Stimulated activated CD4-positive, alpha-beta T cell treated with anti-CD3 and anti-CD28 coated beads, TNF-alpha, amount 100 ng/mL, for 4 hours (primary cell): ENCODE data around the gene CCDC6.
A peak's percentile ranks its signal among the peaks of the same experiment; 100 is the strongest.
"Not testable (repeated sequence)": the region's sequence is repeated elsewhere in the genome, so short reads cannot be mapped to it uniquely, and the experiment has no call there.

Experiments
- DNase-seq, 3 experiments: peaks; one replicate each; pipeline ENCODE4 v3.0.0-alpha.2; 2020; ENCODE audit warnings: low read depth in 3 of 3

The CCDC6 gene

DNA sequence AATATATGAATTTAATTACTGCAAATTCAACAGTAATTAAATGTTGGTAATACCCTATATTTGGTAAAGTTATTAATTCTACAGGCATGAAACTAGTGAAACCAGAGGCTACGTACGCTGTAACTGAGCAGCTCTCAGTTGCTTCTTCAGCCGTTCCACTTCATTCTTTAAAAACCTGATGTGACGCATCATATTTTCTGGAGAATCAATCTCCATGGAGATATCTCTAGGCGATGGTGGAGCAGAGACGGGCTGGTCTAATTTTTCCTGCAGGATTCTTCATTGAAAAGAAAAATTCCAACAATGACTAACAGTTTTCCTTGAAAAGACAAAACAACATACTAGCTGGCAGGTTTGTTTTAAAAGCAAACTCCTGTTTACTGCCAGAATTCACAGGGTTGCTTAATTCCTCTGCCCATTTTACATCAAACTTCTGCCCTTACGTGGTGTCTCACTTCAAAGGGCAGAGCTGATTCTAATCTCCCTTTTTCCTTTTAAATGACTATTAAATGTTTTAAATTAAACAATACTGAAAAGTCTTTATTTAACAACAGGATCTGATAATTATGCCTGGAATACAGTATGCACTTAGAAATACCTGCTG is 93.7 kb downstream of the CCDC6 start:
- DNase-seq, result no peak

- no peak for DNase-seq
Measured at GRCh38 chr10:59809644-59809974, 96.7 kb downstream of the CCDC6 start.

GRCh38 chr10:59808896-59809643 is 97.3 kb downstream of the CCDC6 start:
- DNase-seq, result peak; percentile 28 to 50 (median 46)

GRCh38 chr10:59807629-59808620 is 98.4 kb downstream of the CCDC6 start:
- no peak for DNase-seq

- no peak for DNase-seq
Measured at GRCh38 chr10:59805014-59805413, 101.3 kb downstream of the CCDC6 start.

DNA sequence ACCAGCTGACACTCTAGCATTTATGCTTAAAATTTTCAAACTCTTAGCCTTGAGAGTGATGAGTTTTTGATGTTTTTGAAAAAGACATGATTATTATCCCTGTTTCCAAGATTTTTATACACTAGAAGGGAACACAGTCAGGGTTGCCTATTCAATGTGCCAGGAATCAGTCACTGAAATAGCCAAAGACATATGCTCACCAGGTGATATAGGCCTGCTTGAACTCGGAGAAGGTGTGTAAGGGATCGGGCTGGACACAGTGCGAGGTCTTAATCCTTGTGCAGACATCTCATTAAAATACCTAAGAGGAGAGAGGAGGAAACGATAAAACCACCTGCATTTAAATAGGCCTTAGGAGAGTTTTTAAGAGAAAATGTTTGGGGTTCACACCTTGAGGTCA is 102.1 kb downstream of the CCDC6 start:
- no peak for DNase-seq

DNA sequence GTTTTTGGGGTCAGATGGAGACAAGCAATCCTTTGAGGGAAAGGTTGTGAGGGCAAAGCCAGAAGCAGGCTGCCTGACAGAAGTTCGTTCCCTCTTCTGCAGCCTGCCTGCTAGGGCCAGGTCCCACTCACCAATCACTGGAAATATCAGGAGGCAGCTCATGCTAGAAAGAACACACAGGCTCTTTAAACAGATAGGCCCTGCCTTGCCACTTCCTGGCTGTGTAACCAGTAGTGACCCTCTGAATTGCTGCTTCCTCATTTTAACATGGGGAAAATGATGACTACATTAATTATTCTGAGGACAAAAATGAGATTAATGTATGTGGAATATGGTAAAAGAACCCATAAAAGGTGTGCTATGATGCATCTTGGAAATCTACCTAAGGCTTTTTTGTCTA is 102.6 kb downstream of the CCDC6 start:
- no peak for DNase-seq

DNA sequence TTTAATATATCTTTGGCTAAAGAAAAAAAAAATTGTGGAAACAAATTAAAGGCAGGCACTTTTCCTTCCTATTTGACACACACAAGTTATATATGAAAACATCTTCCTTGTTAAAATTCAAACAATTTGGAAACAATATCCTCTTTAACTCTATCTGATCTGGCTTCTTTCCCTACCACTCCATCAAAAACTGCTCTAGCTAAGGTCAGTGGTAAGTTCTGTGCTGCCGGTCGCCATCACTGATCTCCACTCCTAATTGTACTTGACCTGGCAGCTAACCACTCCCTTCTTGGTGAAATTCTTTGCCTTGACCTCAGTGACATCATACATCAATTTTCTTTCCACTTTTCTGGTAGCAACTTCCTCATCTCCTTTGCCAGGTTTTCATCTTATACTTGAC is 105.2 kb downstream of the CCDC6 start:
- DNase-seq, result no peak

- no peak for DNase-seq
Measured at GRCh38 chr10:59799421-59799820, 106.9 kb downstream of the CCDC6 start.

DNA sequence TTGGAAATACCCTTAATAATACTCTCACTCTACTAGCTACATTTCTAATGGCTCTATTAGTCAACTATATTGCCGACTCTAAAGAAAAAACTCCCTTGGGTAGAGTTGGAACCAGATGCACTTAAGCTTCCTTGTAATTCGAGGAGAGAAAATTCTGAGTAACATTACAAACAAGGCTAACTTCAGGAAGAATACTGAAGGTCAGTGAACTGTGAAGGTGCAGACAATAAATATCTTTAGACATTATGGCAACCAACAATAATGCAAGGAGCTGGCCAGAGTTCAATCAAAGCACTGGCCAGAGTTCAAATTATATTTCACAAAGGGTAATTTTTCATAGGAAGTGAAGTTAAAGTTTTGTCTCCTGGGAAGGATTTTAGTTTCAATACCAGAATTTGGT is 112.4 kb downstream of the CCDC6 start:
- DNase-seq, result no peak

DNA sequence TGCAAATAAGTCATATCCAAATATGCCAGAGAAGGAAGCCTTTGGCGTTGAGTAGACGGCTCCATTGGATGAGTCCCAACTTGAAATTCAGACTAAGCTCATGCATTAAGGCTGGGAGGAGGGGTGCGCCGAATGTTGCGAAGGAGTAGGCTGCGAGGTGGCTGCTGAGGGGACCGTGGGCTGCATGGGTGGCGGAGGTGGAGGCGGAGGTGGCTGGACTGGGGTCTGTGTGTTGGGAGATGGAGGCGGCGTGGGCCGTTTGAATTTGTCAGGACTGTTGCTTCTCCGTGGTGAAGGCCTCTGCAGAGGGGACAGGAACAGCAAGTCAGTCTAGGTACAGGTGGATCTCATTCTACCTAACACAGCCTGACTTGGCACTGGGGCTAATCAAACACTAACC is 113.5 kb downstream of the CCDC6 start:
- DNase-seq, result no peak

- no peak for DNase-seq
Measured at GRCh38 chr10:59791601-59792000, 114.8 kb downstream of the CCDC6 start.

DNA sequence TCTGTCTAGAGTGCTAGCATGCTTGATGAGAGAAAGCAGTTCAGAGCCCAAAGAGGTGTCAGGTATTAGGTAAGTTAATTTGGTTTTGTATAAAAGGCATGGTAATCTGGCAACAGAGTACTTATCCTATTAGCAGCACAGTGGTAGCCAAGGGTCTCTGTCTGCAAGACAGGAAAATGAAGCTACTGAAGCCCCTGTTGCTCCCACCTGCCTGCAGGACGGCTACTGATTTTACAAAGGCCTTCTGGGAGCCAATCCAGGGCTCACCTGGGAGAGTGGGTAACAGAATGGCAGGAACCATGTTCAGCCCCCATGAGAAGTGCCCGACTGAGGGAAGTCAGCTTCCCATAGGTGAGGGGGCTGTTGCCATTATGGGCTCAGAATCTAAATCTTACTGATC is 116.3 kb downstream of the CCDC6 start:
- DNase-seq, result not testable (repeated sequence)

DNA sequence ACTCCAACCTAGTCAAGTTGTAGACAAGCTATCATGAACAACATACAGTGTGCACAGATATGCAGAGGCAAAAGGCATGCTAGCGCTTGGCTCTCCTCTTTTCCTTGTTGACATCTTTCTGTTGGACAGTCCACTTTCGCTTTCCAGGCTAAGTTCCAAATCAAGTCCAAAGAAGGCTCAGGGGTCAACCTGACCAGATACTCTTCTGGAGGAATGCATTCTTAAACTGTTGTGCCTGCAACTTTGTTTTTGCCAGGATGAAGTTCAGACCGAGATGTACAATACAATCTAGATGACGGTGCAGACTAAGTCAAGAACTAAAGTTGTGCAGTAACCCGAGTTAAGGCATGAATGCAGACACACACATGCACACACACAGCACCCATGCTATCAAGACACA is 117.4 kb downstream of the CCDC6 start:
- not testable (repeated sequence) for DNase-seq

GRCh38 chr10:59787032-59787431 is 119.3 kb downstream of the CCDC6 start:
- not testable (repeated sequence) for DNase-seq

GRCh38 chr10:59785476-59785875 is 120.9 kb downstream of the CCDC6 start:
- DNase-seq, result not testable (repeated sequence)

DNA sequence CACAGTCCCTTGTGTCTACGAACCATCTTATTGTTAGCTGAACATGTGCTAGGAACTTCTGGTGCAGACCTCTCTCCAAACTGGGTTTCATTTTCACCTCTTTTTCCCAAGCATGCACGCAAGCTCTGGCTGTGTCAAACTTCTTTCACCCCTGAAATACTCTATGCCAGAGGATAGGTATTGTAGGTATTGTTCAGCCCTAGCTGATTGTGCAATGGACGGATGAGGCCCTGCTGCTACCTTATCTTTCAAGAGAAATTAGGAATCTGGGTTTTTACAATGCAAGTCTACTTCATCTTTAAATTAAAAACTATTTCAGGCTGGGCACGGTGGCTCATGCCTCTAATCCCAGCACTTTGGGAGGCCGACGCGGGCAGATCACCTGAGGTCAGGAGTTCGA is 124.8 kb downstream of the CCDC6 start:
- DNase-seq, result no peak

- DNase-seq, result no peak
Measured at GRCh38 chr10:59779756-59780533, 126.4 kb downstream of the CCDC6 start.

- DNase-seq, result no peak
Measured at GRCh38 chr10:59774451-59774850, 131.9 kb downstream of the CCDC6 start.

GRCh38 chr10:59773088-59773487 is 133.3 kb downstream of the CCDC6 start:
- no peak for DNase-seq

- DNase-seq, result no peak
Measured at GRCh38 chr10:59771162-59771807, 135.1 kb downstream of the CCDC6 start.
